HG03064 (cell line): ENCODE measurements around the gene LRRC40.
"Not testable (repeated sequence)": the region's sequence is repeated elsewhere in the genome, so short reads cannot be mapped to it uniquely, and the experiment has no call there.

Source experiments
- ATAC-seq: cut with Tn5 transposase; IDR thresholded peaks from one replicate; pipeline ENCODE4 v1.9.1; 2021; ENCODE audit warnings: low read depth; ENCODE audit not compliant: unreplicated experiment

Gene LRRC40

DNA sequence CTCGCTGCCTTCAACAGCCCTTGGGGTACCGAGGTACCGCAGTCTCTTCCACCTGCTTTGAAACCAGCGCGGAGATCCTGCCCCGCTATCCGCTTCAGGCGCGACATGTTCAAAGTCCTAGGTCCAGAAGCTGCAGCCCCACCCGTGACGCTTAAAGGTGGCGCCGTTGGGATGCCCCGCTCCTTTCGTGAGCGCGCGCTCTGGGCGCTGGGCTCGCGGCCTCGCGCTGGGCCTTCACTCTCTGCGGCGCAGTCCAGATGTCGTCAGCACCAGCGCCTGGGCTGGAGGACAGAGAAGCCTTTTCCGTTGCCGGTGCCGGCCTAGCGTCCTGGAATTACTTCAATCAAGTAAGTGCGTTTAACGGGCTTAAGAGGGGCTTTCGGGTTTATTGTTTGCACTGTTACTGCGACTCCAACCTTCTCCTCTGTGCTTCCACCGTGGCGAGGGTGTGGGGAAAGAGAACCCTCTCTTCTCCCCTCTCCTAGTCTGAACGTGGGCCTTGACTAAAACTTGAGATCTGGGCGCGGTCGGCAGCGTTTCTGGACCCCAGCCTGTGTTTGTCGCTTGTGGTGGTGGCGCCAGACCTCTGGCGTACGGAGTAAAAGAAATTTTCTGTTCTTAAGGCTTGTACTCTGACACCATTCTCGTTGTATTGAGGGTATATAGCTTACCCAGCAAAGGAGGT lies at the start of gene LRRC40:
Gene LRRC40, minus strand, starts transcription at position 146 of the 685 bp plus-strand sequence. Its CDS starts 39 bp downstream, at position 107.
- ATAC-seq: peak; percentile 90

DNA sequence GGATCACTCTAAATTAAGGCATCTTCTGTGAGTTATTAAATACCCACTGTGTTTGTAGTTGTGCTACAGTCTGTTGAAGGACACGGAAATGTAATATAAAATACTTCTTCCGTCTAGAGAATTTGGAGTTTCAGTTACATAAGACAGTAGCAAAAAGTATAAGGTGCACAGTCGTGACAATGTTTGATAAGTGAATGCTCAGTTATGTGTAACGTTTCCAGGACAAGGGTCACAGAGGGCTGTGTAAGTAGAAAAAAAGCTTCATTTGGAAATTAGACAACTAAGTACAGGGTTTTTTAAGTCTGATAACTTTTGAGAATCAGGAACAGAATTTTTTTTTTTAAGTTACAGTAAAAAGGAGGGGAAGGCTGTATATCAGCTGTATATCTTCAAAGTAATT lies 43.4 kb upstream of the LRRC40 start:
- ATAC-seq: no peak

DNA sequence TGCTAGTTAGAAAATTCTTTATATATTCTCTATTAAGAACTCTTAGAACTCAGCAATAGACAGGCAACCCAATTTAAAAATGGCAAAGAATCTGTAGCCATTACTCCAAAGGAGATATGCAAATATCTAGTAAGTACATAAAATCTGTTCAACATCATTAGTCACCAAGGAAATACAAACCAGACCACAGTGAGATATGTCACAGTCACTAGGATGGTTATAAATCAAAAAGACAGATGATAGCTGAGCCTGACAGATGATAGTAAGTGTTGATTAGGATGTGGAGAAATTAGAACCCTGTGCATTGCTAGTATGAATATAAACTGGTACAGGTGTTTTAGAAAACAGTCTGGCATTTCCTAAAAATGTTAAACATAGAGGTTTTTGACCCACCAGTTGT lies 42.4 kb upstream of the LRRC40 start:
- no peak for ATAC-seq

DNA sequence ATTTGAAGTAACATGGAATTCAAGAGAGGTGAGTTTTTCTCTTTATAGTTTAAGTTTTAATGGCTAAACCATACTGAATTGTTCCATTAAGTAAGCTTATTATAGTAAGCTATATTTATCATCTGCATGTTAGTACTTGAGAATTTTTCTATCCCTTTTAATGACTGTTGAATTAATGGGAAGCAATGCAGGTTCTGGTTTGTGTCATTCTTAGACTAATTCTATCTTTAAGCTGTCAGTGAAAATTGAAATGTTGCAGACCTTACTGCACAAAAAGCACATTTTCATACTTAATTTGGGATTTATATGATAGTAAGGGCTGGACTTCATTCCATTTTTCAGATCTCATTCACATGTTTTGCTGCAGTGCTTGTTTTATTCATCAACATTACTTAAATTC lies 41.7 kb upstream of the LRRC40 start:
- no peak for ATAC-seq

DNA sequence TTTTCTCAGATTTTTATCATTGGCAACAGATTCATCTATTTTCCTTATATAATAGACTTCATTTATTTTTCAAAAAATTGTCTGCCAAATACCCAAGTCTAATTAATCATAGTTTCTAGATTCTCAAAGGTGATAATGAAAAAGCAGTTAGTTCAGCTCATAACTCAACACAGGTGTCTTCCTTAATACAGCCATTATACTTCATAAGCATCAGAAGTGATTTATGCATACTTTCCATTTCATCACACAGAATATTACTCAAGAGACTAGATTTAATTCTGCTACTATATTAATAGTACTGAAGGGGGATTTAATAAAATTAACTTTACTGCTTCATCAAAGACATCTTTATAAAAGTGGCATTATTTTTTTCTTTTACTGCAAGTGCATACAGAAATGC lies 34.6 kb upstream of the LRRC40 start:
- ATAC-seq: no peak

DNA sequence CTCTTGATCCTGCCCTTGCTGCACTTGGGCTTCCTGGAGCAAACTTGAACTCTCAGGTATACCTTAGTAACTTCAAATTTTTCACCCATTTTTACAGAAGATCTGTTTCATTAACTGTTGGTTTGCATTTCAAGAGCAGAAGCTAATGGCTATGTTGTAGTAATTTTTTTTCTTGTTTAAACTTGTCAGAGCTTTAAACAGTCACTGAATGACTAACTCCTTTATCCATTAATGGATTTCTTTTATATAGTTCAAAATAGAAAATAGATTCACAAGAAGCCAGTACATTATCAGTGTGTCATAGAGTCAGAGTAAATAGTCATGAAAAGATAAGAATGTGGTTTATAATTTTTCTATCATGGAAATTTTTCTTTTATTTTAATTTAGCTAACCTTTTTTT lies 29.4 kb upstream of the LRRC40 start:
- no peak for ATAC-seq

DNA sequence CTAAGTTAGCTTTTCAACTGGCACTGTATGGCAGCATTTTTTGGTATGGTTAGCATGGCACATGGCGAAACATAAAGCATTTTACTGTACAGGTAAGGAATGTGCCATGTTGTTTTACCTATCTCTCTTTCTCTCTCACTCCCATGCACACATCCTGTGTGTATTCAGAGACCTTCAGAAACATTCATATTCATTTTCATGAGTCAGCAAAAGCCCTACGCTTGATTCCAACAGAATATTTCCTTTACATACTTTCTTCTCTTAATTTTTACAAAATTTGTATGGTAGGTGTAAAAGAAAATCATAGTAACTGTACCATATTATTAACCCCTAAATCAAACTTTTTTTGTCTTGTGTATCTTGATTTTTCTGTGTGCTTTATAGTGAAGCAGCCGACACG lies 26.1 kb upstream of the LRRC40 start:
- ATAC-seq: no peak

DNA sequence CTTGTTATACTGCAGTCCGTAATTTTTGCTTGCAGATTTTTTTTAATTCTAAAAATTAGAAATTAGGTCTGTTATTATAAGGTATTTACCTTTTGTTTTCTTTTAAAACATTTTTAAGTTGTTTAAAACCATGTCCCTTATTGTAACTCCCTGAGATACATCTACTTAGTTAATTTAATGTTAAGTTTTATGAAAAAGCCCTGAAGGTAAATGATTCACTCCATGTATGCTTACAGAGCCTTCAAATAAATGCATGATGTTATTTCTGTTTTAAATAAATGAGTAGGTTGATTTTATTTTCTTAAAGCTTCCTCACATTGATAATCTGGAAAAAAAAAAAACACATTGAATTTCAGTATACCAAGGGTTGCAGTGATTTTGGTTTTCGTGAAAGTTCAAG lies 23.3 kb upstream of the LRRC40 start:
- ATAC-seq: no peak

DNA sequence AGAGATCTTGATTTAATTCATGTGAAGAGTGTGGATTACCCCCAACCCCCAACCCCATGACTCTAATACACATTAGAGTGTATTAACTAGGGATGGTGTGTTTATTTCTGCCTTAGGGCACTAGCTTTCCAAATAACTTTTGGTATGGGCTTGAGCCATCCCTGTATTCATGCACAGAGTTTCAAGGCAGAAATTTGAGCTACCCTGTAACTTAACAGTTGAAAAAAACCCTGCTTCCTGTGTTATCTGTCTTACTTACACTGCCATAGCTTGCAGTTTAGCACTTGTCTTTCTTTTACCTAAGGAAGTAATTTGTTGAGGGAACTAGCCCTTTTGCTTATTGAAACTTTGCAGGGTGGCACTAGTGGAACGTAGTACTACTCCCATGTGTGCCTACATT lies 22.1 kb upstream of the LRRC40 start:
- no peak for ATAC-seq

DNA sequence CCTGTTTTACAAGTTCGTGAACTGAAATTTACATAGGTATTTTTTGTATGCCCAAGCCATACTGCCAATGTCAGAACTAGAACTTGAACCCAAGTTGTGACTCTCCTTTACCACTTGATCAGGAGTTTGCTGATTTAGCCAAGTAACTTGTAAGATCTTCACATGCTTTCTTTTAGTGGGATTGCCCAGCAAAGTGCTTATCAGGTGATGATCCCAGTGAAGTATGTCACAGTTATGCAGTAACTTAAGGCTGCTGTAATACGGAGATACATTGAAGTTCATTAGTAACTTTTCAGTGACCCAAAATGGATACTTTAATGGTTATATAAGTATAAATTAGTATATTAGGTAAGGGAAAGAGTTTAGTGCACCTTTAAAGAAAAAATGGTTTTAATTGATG lies 19.6 kb upstream of the LRRC40 start:
- no peak for ATAC-seq

DNA sequence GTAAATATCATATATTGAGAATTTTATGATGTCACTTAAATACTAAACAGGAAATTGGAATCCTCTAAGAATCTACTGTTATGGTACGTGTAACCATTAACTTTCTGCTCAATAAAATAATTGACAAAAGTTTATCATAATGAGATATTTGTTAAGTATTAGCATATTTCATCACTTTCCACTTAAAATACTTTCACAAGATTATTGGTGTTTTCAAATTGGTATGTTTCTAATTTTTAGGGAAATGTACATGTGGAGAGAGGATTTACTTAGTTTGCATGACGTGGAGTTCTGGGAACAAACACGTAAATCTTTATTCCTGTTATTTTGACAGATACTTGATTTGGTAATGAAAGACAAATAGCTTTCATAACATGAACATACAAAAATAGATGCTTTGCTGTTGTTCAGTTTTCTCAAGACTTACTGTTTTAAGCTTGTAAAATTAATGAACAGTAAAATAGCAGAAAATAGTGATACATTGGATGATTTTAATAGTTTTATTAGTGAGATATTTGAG lies 17.4 kb upstream of the LRRC40 start:
- no peak for ATAC-seq

DNA sequence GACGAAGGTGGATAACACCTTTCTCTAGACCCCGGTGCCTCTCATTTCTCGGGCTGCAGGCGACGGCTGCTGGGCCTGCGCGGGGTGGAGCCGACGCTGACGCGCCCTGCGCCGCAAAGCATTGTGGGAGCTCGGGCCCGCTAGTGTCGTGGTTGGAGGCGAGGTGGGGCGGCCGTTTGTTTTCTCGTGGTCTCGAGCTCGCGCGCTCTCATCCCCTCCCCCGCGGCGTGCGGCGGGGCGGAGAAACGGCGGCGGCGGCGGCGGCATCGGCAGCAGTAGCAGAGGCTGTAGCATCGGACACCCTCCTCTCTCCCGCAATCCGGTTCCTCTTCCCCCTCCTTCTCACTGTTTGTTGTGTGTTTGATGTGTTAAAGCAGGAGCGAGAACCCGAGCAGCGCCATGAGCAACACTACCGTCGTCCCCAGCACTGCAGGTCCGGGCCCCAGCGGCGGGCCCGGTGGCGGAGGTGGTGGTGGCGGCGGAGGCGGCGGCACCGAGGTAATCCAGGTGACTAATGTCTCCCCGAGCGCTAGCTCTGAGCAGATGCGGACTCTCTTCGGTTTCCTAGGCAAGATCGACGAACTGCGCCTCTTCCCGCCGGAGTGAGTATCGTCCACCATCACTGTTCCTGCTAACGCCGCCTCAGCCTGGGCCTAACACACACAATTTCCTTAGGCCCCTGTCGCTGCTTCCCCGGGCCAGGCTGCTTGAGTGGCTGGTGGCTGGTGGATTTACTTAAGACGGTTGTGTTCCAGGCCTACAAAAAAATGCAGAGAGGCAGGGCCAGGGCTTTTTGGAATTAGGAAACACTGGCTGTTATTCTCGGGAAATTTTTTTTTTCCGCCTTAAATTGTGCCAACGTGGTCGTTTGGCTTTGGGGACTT lies 16.1 kb upstream of the LRRC40 start, which contains the start of gene SRSF11:
Gene SRSF11, plus strand, starts transcription at position 143 of the 884 bp plus-strand sequence. Its CDS starts 257 bp downstream, at position 400.
- peak; percentile 96 for ATAC-seq

DNA sequence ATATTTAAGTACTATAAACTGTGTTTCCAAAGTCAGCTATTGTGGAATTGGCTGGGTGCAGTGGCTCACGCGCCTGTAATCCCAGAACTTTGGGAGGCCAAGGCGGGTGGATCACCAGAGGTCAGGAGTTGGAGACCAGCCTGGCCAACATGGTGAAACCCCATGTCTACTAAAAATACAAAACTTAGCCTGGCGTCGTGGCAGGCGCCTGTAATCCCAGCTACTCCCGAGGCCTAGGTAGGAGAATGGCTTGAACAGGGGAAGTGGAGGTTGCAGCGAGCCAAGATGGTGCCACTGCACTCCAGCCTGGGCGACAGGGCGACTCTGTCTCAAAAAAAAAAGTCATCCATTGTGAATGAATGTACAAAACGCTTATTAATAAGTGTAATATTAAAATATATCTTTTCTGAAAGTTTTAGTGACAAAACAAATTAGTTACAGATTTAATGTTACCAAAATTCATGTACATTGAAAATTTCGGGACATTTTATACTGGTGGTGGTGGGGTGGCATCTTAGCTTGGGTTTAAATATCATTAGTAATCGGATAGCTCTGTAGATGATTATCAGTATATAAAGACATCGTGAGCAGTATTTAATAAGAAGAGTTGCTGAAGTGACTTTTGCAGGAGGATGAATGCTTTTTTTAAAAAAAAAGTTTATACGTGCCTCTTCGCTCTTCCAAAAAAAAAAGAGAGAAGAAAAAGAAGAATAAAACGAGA lies 15.3 kb upstream of the LRRC40 start:
- peak; percentile 7 for ATAC-seq

DNA sequence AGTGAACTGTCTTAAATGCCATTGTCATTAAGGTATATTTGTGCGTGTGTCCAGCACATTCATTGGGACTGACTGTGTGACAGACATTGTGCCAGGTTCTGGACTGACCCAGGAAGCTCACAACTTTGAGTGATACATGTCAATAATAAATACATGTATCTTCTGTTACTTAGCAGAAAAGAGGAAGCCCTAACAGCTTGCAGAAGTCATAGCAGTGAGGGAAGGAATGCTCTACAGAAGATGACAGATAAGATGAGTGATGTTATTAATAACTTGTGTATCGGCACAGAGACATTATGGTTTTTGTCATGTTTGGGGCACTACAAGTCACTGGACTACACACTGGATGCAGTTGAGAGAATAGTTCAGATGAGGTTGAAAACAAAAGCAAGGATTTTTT lies 14.6 kb upstream of the LRRC40 start:
- ATAC-seq: no peak

DNA sequence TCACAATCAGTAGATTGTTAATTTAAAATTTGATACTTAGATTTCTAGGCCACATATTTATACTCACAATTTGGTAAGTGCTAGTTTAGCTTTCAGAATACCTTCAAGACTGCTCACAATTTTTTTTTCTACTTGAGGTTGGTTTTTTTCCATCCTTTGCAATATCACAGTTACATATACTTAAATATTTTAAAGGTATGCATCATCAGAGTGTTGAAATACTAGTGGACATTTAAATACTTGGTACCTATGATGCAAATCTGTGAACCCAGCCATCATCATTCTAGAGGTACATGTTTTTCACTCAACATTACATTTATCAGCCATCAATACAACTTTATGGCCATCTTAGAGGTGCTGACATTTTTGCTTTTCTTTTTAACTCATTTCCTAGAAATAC lies 6.2 kb upstream of the LRRC40 start:
- ATAC-seq: no peak

DNA sequence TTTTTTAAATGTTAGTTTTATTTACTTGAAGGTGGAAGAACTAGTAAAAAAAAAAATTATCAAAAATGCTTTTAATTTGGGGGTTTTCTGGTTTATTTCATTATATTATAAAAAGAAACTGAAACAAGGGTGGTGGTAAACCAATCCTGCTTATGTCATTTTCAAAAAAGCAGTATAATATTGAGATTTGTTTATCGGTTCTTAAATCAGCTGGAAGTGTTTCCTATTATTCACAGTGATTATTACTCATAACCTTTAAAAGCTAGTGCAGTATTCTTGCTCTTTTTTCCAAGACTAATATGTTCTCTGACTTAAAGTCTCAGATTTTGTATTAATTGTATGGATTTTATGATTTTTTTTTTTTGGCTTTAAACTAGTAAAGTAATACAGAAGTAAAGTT lies 5.4 kb upstream of the LRRC40 start:
- ATAC-seq: no peak

DNA sequence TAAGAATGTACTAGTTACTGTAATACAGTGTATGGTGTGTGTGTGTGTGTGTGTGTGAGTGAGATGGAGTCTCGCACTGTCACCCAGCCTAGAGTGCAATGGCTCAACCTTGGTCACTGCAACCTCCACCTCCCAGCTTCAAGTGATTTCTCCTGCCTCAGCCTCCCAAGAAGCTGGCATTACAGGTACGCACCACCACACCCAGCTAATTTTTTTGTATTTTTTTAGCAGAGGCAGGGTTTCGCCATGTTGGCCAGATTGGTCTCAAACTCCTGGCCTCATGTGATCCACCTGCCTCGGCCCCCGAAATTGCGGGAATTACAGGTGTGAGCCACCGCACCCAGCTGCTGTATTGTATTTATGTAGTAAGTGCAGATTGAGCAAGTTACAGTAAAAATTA lies 2.9 kb upstream of the LRRC40 start:
- ATAC-seq: no peak

DNA sequence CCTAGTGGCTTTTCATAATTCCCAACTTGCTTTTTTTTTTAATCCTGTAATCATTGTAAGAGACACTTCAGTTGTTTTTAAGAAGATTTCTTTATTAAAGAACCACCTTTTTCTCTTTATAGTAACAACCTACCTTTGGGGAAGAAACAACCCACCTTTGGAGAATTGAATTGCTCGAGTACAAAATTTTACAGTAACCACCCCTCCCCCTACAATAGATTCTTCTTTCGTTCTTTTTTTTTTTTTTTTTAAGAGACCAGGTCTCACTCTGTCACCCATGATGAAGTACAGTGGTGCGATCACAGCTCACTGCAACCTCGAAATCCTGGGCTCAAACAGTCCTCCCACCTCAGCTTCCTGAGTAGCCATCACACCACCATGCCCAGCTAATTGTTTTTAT lies 2.1 kb upstream of the LRRC40 start:
- no peak for ATAC-seq

DNA sequence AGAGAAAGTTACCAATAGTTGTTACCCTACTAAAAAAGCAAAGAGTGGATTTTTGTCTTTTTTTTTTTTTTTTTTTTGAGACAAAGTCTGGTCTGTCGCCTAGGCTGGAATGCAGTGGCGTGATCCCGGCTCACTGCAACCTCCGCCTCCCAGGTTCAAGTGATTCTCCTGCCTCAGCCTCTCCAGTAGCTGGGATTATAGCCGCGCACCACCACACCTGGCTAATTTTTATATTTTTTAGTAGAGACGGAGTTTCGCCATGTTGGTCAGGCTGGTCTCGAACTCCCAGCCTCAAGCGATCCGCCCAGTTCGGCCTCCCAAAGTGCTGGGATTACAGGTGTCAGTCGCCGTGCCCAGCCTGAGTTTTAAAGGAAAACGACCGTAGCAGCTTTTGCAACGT lies 1.5 kb upstream of the LRRC40 start:
- not testable (repeated sequence) for ATAC-seq

DNA sequence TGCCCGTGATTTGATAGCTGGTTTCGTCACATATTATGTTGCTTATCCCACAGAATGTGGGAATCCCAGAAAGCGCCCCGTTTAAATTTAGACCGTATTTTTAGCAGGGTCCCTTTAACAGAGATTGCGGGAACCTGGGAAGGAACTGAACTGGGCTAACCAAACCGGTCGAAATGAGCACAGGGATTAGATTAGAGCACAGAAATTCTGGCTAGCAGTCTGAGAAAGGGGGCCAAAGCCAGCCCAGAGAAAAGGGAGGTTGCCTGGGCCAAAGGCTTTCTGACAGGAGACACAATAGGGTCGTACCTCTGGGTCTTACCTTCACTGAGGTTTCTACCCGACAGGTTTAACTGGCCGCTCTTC lies 327 bp downstream of the LRRC40 start:
- ATAC-seq: peak; percentile 40

DNA sequence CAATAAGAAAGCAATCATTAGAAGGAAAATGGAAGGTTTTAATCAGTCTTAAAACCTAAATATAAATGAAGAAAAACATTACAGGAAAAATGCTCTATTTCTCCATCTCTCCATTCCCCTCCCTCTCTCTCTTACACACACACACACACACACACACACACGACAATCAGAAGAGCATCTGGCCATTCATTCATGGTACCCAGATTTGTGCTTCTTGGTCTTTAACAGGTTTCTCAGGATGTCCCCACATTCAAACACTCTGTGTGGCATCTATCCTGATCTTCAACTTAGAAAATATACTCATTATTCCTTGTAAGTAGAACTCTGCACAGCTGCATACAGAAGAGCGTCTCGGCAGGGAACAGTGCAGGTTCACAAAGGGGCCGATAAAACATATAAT lies 779 bp downstream of the LRRC40 start:
- no peak for ATAC-seq
